NCI-H1048 (cell line): ENCODE data around the gene PFN2.
A peak's percentile ranks its signal among the peaks of the same experiment; 100 is the strongest.
"Not testable (repeated sequence)": the region's sequence is repeated elsewhere in the genome, so short reads cannot be mapped to it uniquely, and the experiment has no call there.

Experiments
- DNase-seq: peaks from one replicate; lab custom pipeline; 2025; lab: John Stamatoyannopoulos, UW

The PFN2 gene

GRCh38 chr3:149968216-149968615 is 2.5 kb downstream of the PFN2 start:
- DNase-seq, result no peak

- no peak for DNase-seq
Measured at GRCh38 chr3:149967086-149967685, 3.5 kb downstream of the PFN2 start.

GRCh38 chr3:149965278-149965677 is 5.4 kb downstream of the PFN2 start:
- no peak for DNase-seq

- DNase-seq, result no peak
Measured at GRCh38 chr3:149964291-149964690, 6.4 kb downstream of the PFN2 start.

GRCh38 chr3:149963485-149963884 is 7.2 kb downstream of the PFN2 start:
- no peak for DNase-seq

- DNase-seq, result no peak
Measured at GRCh38 chr3:149959443-149959842, 11.3 kb downstream of the PFN2 start.

GRCh38 chr3:149958171-149958796 is 12.4 kb downstream of the PFN2 start:
- no peak for DNase-seq

GRCh38 chr3:149957361-149958125 is 13.2 kb downstream of the PFN2 start:
- DNase-seq, result no peak

GRCh38 chr3:149955449-149955848 is 15.2 kb downstream of the PFN2 start:
- DNase-seq, result no peak

GRCh38 chr3:149954812-149955211 is 15.9 kb downstream of the PFN2 start:
- no peak for DNase-seq

- no peak for DNase-seq
Measured at GRCh38 chr3:149949181-149949580, 21.5 kb downstream of the PFN2 start.

GRCh38 chr3:149947231-149947630 is 23.5 kb downstream of the PFN2 start:
- no peak for DNase-seq

GRCh38 chr3:149943966-149944365 is 26.7 kb downstream of the PFN2 start:
- DNase-seq, result not testable (repeated sequence)

- no peak for DNase-seq
Measured at GRCh38 chr3:149942409-149942808, 28.3 kb downstream of the PFN2 start.

GRCh38 chr3:149941946-149942345 is 28.7 kb downstream of the PFN2 start:
- DNase-seq, result no peak

GRCh38 chr3:149941186-149941585 is 29.5 kb downstream of the PFN2 start:
- no peak for DNase-seq

GRCh38 chr3:149938392-149939055 is 32.2 kb downstream of the PFN2 start:
- DNase-seq, result not testable (repeated sequence)

- DNase-seq, result peak; percentile 32
Measured at GRCh38 chr3:149936812-149937230, 33.9 kb downstream of the PFN2 start.

GRCh38 chr3:149934524-149934923 is 36.2 kb downstream of the PFN2 start:
- DNase-seq, result no peak

- no peak for DNase-seq
Measured at GRCh38 chr3:149933858-149934257, 36.8 kb downstream of the PFN2 start.

- DNase-seq, result no peak
Measured at GRCh38 chr3:149933008-149933407, 37.7 kb downstream of the PFN2 start.

GRCh38 chr3:149920119-149920518 is 50.6 kb downstream of the PFN2 start:
- DNase-seq, result no peak

- no peak for DNase-seq
Measured at GRCh38 chr3:149919509-149919908, 51.2 kb downstream of the PFN2 start.
